ENCODE results near the gene PWWP2B.
"Not testable (repeated sequence)": the region's sequence is repeated elsewhere in the genome, so short reads cannot be mapped to it uniquely, and the experiment has no call there.

PWWP2B gene

DNA sequence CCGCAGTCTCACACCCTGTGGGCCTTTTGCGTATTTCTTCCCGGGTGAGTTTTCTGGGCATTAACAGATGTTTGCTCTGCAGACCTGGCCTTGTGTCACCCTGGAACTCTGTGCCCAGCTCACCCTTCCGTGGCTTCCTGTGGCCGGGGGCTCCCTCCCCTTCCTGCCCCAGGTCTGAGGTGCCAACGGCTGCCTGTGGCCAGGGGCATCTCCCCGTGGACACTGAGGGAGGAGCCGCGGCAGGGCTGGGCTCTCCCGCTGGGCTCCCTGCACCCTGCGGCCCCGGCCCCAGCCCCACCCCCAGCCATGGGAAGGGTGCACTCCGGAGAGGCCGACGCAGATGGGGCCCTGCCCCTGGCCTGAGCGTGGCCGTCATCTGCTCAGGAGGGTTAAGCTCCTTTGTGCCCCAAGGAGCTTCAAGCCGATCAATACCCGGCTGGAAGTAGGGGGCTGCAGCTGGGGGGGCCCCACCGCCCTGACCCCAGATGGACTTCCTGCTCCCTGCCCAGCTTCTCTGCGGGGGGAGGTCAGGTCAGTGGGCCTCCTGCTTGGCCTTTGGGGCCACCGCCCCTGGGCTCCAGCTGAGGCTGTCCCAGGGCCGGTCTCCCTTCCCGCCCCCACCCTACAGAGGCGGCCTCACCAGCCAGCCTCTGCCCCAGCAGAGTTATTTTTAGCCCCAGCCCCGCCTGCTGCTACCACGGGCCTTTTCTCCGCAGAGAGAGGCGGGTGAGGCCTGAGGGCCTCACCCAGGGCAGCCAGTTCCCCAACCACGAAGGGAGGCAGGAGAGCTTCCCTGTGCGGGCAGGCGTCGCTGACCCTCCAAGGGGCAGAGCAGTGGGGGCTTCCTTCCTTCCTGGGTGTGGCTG lies 24.2 kb downstream of the PWWP2B start:
- no peak for DNase-seq

DNA sequence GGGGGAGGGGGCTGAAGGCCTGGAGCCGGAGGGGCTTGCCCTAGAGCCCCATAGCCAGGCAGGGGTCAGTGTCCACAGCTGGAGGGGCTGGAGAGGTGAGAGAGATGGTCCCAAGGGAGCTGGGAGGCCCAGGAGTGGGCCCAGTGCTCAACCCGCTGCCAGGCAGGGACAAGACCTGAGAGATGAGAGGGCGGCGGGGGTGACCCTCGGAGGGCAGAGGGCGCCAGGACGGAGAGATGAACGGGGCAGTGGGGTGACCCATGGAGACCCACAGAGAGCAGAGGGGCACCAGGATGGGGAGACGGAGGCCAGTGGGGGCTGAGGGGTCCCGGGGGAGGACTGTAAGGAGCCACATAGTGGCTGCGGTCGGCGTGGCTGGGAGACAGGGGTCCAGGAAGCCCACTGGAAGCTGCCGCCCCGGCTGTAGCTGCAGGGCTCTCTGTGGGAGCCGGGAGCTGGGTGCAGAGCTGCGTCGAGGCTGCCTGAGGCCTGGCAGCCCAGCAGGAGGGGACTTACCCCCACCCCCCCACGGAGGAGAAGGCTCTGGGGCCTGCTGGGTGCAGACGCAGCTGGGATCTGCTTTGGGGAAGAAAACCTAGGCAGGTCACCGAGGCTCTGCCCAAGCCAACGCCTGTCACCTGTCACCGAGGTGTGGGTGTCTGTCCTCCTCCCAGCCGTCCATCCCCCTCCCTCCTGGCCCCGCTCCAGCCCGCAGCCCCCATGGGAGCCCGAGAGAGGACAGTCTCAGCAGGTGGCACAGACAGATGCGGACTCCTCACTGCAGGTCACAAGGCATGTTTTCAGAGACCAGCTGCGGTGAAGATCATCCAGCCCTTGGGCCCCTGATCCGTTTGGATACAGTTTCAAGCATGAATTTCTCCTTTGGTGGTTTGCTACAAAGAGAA lies 25.1 kb downstream of the PWWP2B start:
- DNase-seq: no peak

GRCh38 chr10:132422903-132423825 lies 26.2 kb downstream of the PWWP2B start:
- DNase-seq: no peak

DNA sequence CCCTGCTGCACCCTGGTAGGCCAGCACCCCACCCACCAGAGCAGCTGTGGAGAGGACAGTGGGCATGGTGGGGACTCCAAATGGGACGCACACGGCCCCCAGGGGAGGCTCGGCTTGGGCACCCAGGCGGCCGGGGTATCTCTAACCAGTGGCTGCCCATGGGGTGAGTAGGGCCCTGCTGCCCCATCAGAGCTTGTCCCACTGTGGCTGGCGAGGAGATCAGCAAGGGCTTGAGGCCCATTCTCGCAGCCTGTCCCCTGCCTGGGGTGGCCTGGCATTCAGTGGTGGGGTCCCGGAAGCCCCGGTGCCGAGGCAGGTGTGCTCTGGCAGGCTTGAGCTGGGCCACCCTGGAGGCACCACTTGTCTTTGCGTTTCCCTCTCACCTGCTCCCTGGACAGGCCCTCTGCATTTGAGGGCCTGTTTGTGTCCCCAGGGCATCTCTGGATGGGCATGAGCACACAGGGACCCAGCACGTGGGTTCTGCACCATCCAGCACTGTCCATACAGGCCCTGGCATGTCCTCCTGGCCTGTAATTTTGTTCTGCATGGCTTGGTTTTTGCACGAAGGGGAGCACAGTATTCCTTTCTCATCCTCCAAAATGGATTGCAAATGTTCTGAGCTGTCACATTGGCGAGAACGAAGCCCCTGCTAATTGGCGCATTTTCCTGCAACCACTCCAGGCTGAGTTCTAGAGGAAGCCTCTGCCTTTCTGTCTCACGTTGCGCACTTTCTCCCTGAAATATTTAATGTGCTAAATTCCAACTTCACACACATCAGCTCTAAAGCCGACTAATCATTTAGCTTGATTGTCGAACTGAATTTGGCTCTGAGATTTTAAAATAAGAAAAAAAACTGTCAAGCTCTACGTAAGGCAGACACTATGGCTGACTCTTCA lies 27.2 kb downstream of the PWWP2B start:
- no peak for DNase-seq

- no peak for DNase-seq
Observed at GRCh38 chr10:132425029-132425756, 28.2 kb downstream of the PWWP2B start.

DNA sequence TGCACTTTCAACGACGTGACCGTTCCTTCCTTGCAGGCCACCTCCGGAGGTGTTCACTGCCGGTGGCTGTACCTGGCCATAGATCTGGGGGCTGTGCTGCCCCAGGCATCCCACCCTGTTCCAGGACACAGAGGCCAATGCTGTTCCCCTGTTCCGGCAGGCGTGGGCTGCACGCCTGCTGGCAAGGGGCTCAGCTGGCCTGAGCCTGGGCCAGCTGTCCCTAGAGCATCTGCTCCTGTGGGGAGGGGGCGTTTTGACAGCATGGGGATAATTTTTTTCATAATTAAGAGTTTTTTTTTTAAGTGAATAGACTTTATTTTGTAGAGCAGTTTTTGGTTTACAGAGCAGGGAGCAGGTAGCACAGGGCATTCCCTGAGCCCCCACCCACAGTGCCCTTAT lies 28.8 kb downstream of the PWWP2B start:
- no peak for DNase-seq

GRCh38 chr10:132427006-132427771 lies 30.2 kb downstream of the PWWP2B start:
- DNase-seq: no peak

DNA sequence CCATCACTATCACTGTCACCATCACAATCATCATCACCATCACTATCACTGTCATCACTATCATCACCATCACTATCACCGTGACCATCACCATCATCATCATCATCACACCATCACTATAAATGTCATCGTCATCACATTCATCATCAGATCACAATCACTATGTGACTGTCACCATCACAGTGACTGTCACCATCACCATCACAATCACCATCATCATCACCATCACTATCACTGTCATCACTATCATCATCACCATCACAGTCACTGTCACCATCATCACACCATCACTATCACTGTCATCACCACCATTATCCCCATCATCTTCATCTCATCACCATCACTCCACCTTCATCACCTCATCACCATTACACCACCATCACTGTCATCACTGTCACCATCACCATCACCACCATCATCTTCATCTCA lies 31.0 kb downstream of the PWWP2B start:
- DNase-seq: no peak

DNA sequence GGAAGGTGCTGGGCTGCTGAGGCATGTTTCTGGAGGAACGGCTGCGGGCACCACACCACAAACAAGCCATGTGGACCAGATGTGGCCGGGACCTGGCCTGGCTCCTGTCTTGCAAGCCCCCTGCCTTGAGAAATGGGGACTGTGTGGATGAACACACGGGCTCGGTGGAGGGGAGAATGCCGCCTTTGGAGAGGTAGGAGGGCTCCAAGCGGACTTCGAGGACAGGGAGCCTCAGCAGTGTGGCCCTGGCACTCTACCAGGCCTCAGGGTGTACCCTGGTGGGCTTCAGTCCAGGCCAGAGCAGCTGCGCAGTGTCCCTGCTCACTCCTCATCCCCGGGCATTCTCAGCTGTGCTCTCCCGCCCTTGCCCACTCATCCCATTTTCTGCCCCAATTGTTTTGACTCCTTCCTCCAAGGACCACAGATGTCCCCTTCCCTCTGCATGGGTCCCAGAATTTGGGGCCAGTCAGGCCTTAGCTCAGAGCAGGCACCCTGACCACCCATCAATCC lies 31.5 kb downstream of the PWWP2B start:
- no peak for DNase-seq

GRCh38 chr10:132429281-132430230 lies 32.6 kb downstream of the PWWP2B start:
- DNase-seq: no peak

GRCh38 chr10:132430231-132430743 lies 33.3 kb downstream of the PWWP2B start:
- DNase-seq: no peak

DNA sequence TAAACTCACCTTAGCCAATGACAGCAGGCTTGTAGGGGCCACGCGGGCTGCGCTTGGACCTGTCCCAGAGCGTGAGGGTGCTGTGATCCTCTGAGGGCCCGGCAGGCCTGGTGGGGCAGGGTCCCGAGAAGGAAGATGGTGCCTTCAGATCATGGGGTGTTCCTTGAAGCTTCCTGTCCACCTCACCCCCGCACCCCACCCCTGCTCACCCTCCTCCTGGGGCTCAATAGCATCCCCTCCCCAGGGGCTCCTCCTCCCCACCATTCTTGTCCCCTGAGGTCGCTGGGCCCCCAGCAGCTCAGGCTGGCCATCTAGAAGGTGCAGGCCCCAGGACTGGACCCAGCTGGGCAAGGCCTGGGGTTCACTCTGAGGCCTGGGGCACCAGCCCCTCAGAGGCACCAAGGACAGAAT lies 33.9 kb downstream of the PWWP2B start:
- no peak for DNase-seq

GRCh38 chr10:132431537-132432175 lies 34.7 kb downstream of the PWWP2B start:
- no peak for DNase-seq

DNA sequence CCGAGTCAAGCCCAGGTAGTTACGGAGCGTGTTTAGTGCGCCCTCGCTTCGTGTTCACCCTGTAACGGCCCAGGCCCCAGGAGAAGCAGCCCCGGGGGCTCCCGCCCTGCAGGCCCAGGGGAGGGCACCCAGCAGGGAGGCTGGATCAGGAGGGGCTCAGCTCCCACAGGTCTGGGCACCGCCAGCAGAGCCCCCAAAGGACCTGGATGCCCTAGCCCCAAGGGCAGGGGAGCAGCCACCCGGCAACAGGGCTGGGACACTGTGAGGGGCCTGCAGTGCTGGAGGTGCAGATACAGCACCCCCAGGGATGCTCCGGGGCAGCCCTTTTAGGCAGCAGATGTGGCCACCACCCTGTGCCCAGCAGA lies 35.2 kb downstream of the PWWP2B start:
- DNase-seq: no peak

DNA sequence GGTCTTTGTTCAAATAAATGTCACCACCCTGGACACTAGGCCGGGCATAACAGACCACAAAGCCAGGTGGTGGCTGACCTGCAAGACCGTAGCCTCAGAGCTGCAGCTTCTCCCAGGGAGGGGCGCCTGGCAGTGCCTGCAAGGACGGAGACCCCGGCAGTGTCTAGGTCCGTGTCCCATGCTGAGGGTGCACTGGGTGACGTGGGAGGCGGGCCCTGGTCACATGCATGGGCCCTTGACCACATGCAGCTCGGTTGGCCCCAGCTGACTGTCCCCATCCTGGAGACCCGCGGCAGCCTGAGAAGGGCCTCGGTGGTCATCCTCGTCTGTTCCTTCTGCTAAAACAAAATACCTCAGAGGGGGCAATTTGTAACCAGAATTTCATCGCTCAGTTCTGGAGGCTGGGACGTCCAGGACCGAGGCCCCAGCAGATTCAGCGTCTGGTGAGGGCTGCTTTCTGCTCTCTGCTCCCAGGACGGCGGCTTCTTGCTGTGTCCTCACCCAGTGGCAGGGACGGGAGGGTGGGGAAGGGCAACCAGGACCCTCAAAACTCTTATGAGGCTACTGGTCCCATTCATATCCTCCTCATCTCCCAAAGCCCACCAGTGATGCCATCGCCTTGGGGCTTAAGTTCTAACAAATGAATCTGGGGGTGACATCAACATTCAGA lies 36.8 kb downstream of the PWWP2B start:
- DNase-seq: no peak

DNA sequence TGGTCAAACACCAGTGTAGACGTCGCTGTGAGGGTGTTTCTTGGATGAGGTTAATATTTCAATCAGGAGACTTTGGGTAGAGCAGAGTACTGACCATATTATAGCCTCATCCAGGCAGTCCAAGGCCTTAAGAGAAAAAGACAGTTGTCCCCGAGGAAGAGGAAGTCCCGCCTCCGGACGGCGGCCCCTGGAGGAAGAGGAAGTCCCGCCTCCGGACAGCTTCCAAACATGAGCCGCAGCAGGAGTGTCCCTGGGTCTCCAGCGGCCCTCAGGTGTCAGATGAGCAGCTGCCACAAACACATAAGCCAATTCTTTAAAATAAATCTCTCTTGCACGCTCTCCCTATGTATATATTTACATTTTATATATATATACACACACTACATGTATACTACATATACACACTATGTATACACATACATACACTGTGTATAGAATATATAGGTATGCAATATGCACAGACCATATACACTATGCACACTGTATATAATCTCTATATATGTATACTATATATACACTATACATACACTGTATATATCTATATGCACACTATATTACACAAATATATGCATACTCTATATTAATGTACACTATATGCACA lies 37.5 kb downstream of the PWWP2B start:
- no peak for DNase-seq

DNA sequence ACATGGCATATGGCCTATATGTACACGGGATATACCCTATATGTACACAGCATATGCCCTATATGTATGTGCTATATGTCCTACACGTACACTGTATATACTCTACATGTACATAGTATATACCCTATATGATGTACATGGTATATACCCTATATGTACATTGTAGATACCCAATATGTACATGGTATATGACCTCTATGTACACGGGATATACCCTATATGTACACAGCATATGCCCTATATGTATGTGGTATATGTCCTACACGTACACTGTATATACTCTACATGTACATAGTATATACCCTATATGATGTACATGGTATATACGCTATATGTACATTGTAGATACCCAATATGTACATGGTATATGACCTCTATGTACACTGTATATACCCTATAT lies 38.3 kb downstream of the PWWP2B start:
- DNase-seq: not testable (repeated sequence)

All from T1000 (cell line).